Activated CD4-positive, alpha-beta memory T cell treated with anti-CD3 and anti-CD28 coated beads, Interleukin-2, amount 10 ng/mL, durations not matched to agents 7 days and 5 days (primary cell): ENCODE measurements around the gene CPSF7. TPM values are rescaled to one million over a fixed set of nuclear protein-coding genes. Genes with fewer than 3 reads are reported as not detected.
"Not testable (repeated sequence)": the region's sequence is repeated elsewhere in the genome, so short reads cannot be mapped to it uniquely, and the experiment has no call there.

Source experiments
- CTCF ChIA-PET: fragments of 350-600 bp; sonication (Branson Sonifier 250); formaldehyde crosslinking; loops from one replicate; lab custom pipeline; 2021; ENCODE audit warnings: antibody characterized with exemption, inconsistent platforms; lab: Charles Lee
- POLR2A ChIA-PET: fragments of 350-600 bp; sonication (Branson Sonifier 250); formaldehyde crosslinking; loops from one replicate; lab custom pipeline; 2021; ENCODE audit warnings: antibody characterized with exemption; lab: Charles Lee
- DNase-seq: peaks from one replicate; pipeline ENCODE4 v3.0.0-alpha.2; 2020
- H3K27ac Mint-ChIP-seq: one replicate; pipeline ENCODE4 v1.8.0; 2021; ENCODE audit warnings: mild to moderate bottlenecking, mixed read lengths
- H3K27me3 Mint-ChIP-seq: one replicate; pipeline ENCODE4 v1.8.0; 2021; ENCODE audit warnings: mixed read lengths
- H3K36me3 Mint-ChIP-seq: one replicate; pipeline ENCODE4 v1.8.0; 2021; ENCODE audit warnings: low read depth, mixed read lengths
- H3K4me1 Mint-ChIP-seq: one replicate; pipeline ENCODE4 v1.8.0; 2021; ENCODE audit warnings: mixed read lengths
- H3K4me3 Mint-ChIP-seq: one replicate; pipeline ENCODE4 v1.8.0; 2021; ENCODE audit warnings: mild to moderate bottlenecking, mixed read lengths
- H3K9me3 Mint-ChIP-seq: one replicate; pipeline ENCODE4 v1.8.0; 2021; ENCODE audit warnings: mixed read lengths
- total RNA-seq, 2 experiments: library from RNA; stranded (reverse); gene quantifications; one replicate each; pipeline ENCODE4 v1.2.3, GENCODE V29; 2021

The CPSF7 gene
- total RNA-seq, 2 experiments from 2014 or later = 89.6 to 90.2 TPM

- Mint-ChIP-seq H3K36me3 (peaks cover 71% of the 10 kb centered on the region), H3K4me1 (peaks cover 2% of the 10 kb centered on the region), H3K4me3 (no peak overlapping the region), H3K27me3 (no peaks in the 10 kb centered on the region), H3K9me3 (no peaks in the 10 kb centered on the region), H3K27ac (no peak overlapping the region)
- ChIA-PET CTCF (interaction anchor here (1.1 kb wide), 1 partner anchor 13 kb away, joined by 3 read pairs; the partner anchor contains the start of gene TMEM216), POLR2A (interaction anchor here (1.3 to 2.5 kb wide), 2 partner anchors 14 to 23 kb away, joined by 4 to 7 read pairs; partner anchors contain the start of genes CPSF7, SDHAF2 and TMEM216)
- DNase-seq = no peak
These were observed 23.7 kb downstream of the CPSF7 start for GRCh38 chr11:61406067-61406466.

- no peaks in the 10 kb centered on the region for H3K27me3 Mint-ChIP-seq
- CTCF ChIA-PET = no interaction called here
- H3K27ac Mint-ChIP-seq = peak overlapping the region; percentile 30
- H3K4me1 Mint-ChIP-seq = peaks cover 2% of the 10 kb centered on the region
- POLR2A ChIA-PET = no interaction called here
- peaks cover 71% of the 10 kb centered on the region for H3K36me3 Mint-ChIP-seq
- no peak for DNase-seq
- no peaks in the 10 kb centered on the region for H3K9me3 Mint-ChIP-seq
- no peak overlapping the region for H3K4me3 Mint-ChIP-seq
These were observed 25.1 kb downstream of the CPSF7 start for GRCh38 chr11:61404641-61405040.

- H3K4me3 Mint-ChIP-seq = no peak overlapping the region
- H3K27me3 Mint-ChIP-seq = no peaks in the 10 kb centered on the region
- peaks cover 71% of the 10 kb centered on the region for H3K36me3 Mint-ChIP-seq
- POLR2A ChIA-PET = no interaction called here
- CTCF ChIA-PET = no interaction called here
- no peak overlapping the region for H3K27ac Mint-ChIP-seq
- H3K4me1 Mint-ChIP-seq = peaks cover 2% of the 10 kb centered on the region
- DNase-seq = no peak
- H3K9me3 Mint-ChIP-seq = no peaks in the 10 kb centered on the region
These were observed 25.7 kb downstream of the CPSF7 start for GRCh38 chr11:61404103-61404502.

DNA sequence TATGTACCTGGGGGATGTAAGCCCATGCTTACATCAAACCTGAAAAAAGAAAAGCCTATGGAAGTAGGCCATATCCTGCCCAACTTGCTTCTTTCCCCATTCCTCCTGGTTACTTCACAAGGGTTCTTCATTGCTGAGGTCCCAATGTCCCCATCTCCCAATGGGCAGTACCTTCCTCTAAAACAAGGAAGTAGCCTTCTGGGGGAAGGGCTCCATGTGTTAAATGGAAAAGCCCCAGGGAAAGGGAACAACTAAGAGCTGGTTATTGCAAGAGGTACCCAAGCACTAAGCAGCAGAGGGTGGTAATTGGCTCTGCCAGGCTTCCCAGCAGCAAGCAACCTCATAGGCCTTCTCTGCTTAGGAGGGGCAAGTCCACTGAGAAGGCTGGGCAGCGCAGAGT, 26.1 kb downstream of the CPSF7 start:
- Mint-ChIP-seq H3K27me3 (no peaks in the 10 kb centered on the region), H3K36me3 (peaks cover 73% of the 10 kb centered on the region), H3K4me3 (no peak overlapping the region), H3K9me3 (no peaks in the 10 kb centered on the region), H3K27ac (no peak overlapping the region), H3K4me1 (peaks cover 2% of the 10 kb centered on the region)
- POLR2A ChIA-PET = no interaction called here
- CTCF ChIA-PET = no interaction called here
- DNase-seq = no peak

DNA sequence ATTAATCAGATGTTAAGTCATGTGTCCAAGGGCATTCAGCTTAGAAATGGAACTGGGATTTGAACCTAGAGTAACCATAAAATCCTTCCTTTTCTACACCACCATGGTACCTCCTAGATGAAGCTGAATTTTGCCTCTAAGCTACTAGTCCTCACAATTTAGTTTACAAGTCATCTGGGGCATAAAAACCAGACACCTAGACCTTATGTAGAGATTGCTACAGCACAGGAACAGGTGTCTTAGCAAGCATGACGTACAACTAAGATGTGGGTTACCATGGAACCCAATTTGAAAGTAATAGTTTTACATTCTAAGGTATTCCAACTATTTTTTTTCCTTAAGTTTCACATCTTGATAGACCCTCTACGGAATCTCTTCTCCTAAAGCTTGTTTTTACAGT, 28.2 kb downstream of the CPSF7 start:
- peaks cover 59% of the 10 kb centered on the region for H3K36me3 Mint-ChIP-seq
- H3K9me3 Mint-ChIP-seq = no peaks in the 10 kb centered on the region
- ChIA-PET CTCF (interaction anchor here (0.9 to 10.1 kb wide), 5 partner anchors 9 to 76 kb away, joined by 3 to 58 read pairs (median 5); partner anchors contain the start of gene TMEM216), POLR2A (interaction anchor here (0.7 to 3.0 kb wide), 5 partner anchors 9 to 40 kb away, joined by 3 to 11 read pairs (median 6); partner anchors contain the start of genes CPSF7, CYB561A3, SDHAF2 and TMEM138)
- H3K27ac Mint-ChIP-seq = no peak overlapping the region
- H3K4me1 Mint-ChIP-seq = no peaks in the 10 kb centered on the region
- no peak for DNase-seq
- no peak overlapping the region for H3K4me3 Mint-ChIP-seq
- H3K27me3 Mint-ChIP-seq = no peaks in the 10 kb centered on the region

DNA sequence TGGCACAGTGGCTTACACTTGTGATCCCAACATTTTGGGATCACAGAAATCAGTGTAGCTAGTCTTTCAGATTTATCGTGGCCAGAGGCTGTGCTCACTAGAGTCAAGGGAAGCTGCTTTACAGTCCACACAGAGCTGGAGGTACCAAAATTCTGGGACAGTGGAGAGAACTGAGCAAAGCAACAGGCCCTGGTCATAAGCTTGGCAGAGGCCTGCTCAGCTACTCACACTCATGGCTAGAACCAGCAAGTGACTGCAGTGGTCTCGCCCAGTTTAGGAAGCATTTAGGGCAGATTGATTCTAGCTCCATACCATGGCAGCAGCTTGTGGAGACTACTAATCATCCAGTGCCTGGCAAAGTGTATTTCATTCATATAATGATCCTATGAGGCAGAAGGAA, 28.6 kb downstream of the CPSF7 start:
- no peak overlapping the region for H3K27ac Mint-ChIP-seq
- no peaks in the 10 kb centered on the region for H3K4me1 Mint-ChIP-seq
- H3K36me3 Mint-ChIP-seq = peaks cover 56% of the 10 kb centered on the region
- CTCF ChIA-PET = interaction anchor here (1.4 to 10.1 kb wide), 4 partner anchors 9 to 76 kb away, joined by 4 to 58 read pairs (median 7); partner anchors contain the start of gene TMEM216
- H3K27me3 Mint-ChIP-seq = no peaks in the 10 kb centered on the region
- DNase-seq = no peak
- H3K9me3 Mint-ChIP-seq = no peaks in the 10 kb centered on the region
- no peak overlapping the region for H3K4me3 Mint-ChIP-seq
- POLR2A ChIA-PET = interaction anchor here (0.7 to 3.0 kb wide), 4 partner anchors 9 to 39 kb away, joined by 3 to 11 read pairs (median 8); partner anchors contain the start of genes CPSF7, CYB561A3, SDHAF2 and TMEM138

DNA sequence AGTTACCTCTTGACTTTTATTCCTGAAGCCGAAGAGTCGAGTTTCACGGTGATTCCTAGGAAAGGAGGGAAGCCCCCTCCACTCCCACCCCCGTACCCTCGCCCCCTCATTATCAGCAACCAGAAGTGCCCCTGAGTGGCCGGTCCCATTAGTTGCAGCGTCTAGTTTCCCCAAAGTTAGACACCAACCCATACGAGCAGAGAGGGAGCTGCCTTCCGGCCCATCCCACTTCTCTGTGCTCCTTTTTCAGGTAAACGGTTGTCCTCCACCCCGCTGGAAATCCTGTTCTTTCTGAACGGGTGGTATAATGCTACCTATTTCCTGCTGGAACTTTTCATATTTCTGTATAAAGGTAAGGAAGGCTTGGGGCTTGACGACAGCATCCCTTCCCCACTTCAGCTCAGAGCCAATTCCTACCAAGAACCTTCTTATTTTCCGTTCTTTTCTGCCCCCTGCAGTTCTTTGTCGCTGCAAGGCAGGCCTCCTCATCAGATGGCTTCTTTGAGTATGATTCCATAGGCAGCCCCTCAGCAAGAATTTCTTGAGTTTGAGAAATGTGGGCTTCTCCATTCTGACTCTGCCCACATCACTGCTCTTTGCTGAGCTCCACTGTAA, 36.7 kb downstream of the CPSF7 start:
- Mint-ChIP-seq H3K9me3 (peaks cover 6% of the 10 kb centered on the region), H3K36me3 (peaks cover 17% of the 10 kb centered on the region), H3K27me3 (no peaks in the 10 kb centered on the region), H3K27ac (peak overlapping the region; percentile 85), H3K4me1 (peaks cover 25% of the 10 kb centered on the region), H3K4me3 (peak overlapping the region; percentile 80)
- POLR2A ChIA-PET = interaction anchor here (0.9 to 5.4 kb wide), 14 partner anchors 8 to 130 kb away, joined by 3 to 50 read pairs (median 6); partner anchors contain the start of genes CPSF7, CYB561A3, DDB1 and SDHAF2
- DNase-seq = no peak
- CTCF ChIA-PET = interaction anchor here (0.9 to 10.1 kb wide), 10 partner anchors 8 to 59 kb away, joined by 3 to 58 read pairs (median 4); partner anchors contain the start of genes CYB561A3 and TMEM138

GRCh38 chr11:61390161-61390560, 39.6 kb downstream of the CPSF7 start:
- no peaks in the 10 kb centered on the region for H3K27me3 Mint-ChIP-seq
- peaks cover 32% of the 10 kb centered on the region for H3K4me1 Mint-ChIP-seq
- no peak overlapping the region for H3K4me3 Mint-ChIP-seq
- DNase-seq = no peak
- H3K9me3 Mint-ChIP-seq = peaks cover 6% of the 10 kb centered on the region
- no peak overlapping the region for H3K27ac Mint-ChIP-seq
- ChIA-PET CTCF (interaction anchor here (0.8 to 5.6 kb wide), 3 partner anchors 48 to 136 kb away, joined by 3 to 48 read pairs (median 5); no protein-coding TSS in a partner anchor), POLR2A (interaction anchor here (0.9 to 5.4 kb wide), 4 partner anchors 28 to 56 kb away, joined by 3 to 50 read pairs (median 16); partner anchors contain the start of genes CPSF7, CYB561A3, DDB1 and SDHAF2)
- H3K36me3 Mint-ChIP-seq = peaks cover 5% of the 10 kb centered on the region

DNA sequence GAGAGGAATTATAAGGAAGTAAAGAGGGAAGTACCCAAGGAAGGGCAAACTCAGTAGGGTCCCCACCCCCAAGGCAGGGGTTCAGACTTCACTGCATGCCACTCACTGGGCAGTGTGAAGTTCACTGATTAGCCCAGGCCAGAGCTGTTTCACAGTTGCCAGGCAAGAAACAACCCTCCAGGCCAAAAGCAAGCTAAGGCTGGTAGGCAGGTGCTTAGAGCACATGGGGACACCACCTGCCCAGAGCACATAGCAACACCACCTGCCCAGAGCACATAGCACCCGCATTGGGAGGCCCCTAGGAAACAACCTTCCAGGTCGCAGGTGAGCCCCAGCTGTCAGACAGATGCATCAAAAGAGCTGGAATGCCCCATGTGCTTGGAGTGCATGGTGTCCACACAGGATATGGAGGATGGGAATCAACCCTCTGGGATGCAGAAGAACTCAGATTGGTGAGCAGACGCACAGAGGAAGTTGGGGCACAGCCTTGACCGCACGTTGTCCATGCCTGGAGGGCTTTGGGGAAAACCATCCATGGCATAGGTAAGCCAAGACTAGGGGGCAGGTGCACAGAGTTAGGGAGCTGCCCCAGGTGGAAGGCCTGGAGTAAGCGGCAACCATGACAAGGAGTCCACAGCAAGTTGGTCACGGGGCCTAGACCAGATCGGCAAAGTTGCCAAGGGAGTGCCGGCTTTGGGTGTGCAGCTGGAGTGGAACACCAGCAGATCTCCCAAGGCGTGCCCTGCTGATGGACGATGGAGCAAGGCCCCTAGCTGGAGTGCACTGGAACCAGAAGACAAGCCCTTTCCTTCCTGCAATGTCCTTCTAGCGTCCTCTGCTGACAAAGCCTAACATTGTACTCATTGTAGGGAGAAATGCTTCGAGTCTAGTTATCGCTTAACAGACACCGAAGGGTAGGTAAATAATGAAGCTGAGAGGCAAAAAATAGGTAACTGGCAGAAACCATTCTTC, 45.2 kb downstream of the CPSF7 start:
- Mint-ChIP-seq H3K4me1 (peaks cover 8% of the 10 kb centered on the region), H3K9me3 (peaks cover 3% of the 10 kb centered on the region), H3K27ac (no peak overlapping the region), H3K4me3 (no peak overlapping the region), H3K27me3 (no peaks in the 10 kb centered on the region), H3K36me3 (no peaks in the 10 kb centered on the region)
- DNase-seq = no peak
- POLR2A ChIA-PET = interaction anchor here (1.2 to 3.6 kb wide), 5 partner anchors 22 to 90 kb away, joined by 3 to 48 read pairs (median 7); partner anchors contain the start of genes CPSF7, CYB561A3, DDB1 and SDHAF2
- CTCF ChIA-PET = interaction anchor here (0.6 to 9.7 kb wide), 19 partner anchors 13 to 390 kb away, joined by 3 to 289 read pairs (median 8); partner anchors contain the start of genes CYB561A3, DDB1, TKFC and TMEM138

- not testable (repeated sequence) for H3K4me1 Mint-ChIP-seq, H3K27me3 Mint-ChIP-seq, H3K9me3 Mint-ChIP-seq, H3K4me3 Mint-ChIP-seq, H3K27ac Mint-ChIP-seq, DNase-seq, H3K36me3 Mint-ChIP-seq
- POLR2A ChIA-PET = interaction anchor here (2.2 to 3.6 kb wide), 2 partner anchors 22 to 49 kb away, joined by 7 to 48 read pairs; partner anchors contain the start of genes CYB561A3, DDB1, TKFC and TMEM138
- CTCF ChIA-PET = interaction anchor here (2.5 to 9.7 kb wide), 6 partner anchors 13 to 132 kb away, joined by 8 to 289 read pairs (median 39); partner anchors contain the start of genes CYB561A3, DDB1, TKFC and TMEM138
These were observed 45.9 kb downstream of the CPSF7 start for GRCh38 chr11:61383859-61384258.

DNA sequence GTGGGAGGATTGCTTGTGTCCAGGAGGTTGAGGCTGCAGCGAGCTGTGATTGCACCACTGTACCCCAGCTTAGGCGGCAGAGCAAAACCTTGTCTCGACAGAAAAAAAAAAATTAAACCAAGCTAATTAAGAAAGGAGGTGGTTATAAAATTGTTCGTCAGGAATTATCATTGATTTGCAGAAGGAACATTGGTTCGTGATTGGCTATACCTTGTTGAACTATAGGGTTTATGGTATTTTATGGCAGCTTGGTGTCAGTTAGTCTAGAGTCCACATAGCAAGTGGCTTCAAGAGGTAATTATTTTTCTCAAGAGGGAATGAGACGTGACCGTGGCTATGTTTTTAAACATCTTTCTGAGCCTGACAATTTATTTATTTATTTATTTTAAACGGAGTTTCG, 48.9 kb downstream of the CPSF7 start:
- Mint-ChIP-seq H3K4me1 (peaks cover 8% of the 10 kb centered on the region), H3K4me3 (no peak overlapping the region), H3K27ac (no peak overlapping the region), H3K36me3 (peaks cover 8% of the 10 kb centered on the region), H3K27me3 (no peaks in the 10 kb centered on the region), H3K9me3 (no peaks in the 10 kb centered on the region)
- POLR2A ChIA-PET = interaction anchor here (1.0 to 1.2 kb wide), 2 partner anchors 19 to 45 kb away, joined by 4 to 8 read pairs; partner anchors contain the start of genes CYB561A3 and TMEM138
- DNase-seq = no peak
- CTCF ChIA-PET = interaction anchor here (0.6 to 9.7 kb wide), 3 partner anchors 17 to 127 kb away, joined by 3 to 289 read pairs (median 66); partner anchors contain the start of genes CYB561A3, DDB1, TKFC and TMEM138
